GM21447 (cell line): Measurements from ENCODE around the gene GATA2.

ENCODE experiments used
- ATAC-seq: cut with Tn5 transposase; IDR thresholded peaks from one replicate; pipeline ENCODE4 v1.9.1; 2021; ENCODE audit not compliant: unreplicated experiment

Gene GATA2

GRCh38 chr3:128458746-128459460 is 34.1 kb downstream of the GATA2 start:
- ATAC-seq, result no peak

GRCh38 chr3:128457937-128458336 is 35.1 kb downstream of the GATA2 start:
- ATAC-seq, result no peak

- ATAC-seq, result no peak
Observed at GRCh38 chr3:128456776-128457715, 36.0 kb downstream of the GATA2 start.

GRCh38 chr3:128455786-128456748 is 36.9 kb downstream of the GATA2 start:
- no peak for ATAC-seq

- no peak for ATAC-seq
Observed at GRCh38 chr3:128455116-128455515, 37.9 kb downstream of the GATA2 start.

GRCh38 chr3:128454310-128454618 is 38.7 kb downstream of the GATA2 start:
- ATAC-seq, result no peak

- no peak for ATAC-seq
Observed at GRCh38 chr3:128453501-128454309, 39.3 kb downstream of the GATA2 start.

GRCh38 chr3:128452678-128453275 is 40.2 kb downstream of the GATA2 start:
- ATAC-seq, result no peak

GRCh38 chr3:128452120-128452519 is 40.9 kb downstream of the GATA2 start:
- ATAC-seq, result no peak

- no peak for ATAC-seq
Observed at GRCh38 chr3:128449111-128449638, 43.8 kb downstream of the GATA2 start.

- no peak for ATAC-seq
Observed at GRCh38 chr3:128448491-128448890, 44.5 kb downstream of the GATA2 start.

GRCh38 chr3:128447561-128448013 is 45.4 kb downstream of the GATA2 start:
- ATAC-seq, result no peak

GRCh38 chr3:128446821-128447220 is 46.2 kb downstream of the GATA2 start:
- ATAC-seq, result no peak

GRCh38 chr3:128445357-128445756 is 47.6 kb downstream of the GATA2 start:
- no peak for ATAC-seq

GRCh38 chr3:128443771-128444170 is 49.2 kb downstream of the GATA2 start:
- ATAC-seq, result no peak

GRCh38 chr3:128442949-128443348 is 50.1 kb downstream of the GATA2 start:
- ATAC-seq, result no peak

GRCh38 chr3:128442070-128442469 is 50.9 kb downstream of the GATA2 start:
- ATAC-seq, result no peak

- ATAC-seq, result no peak
Observed at GRCh38 chr3:128439226-128439625, 53.8 kb downstream of the GATA2 start.

GRCh38 chr3:128438488-128439072 is 54.4 kb downstream of the GATA2 start:
- ATAC-seq, result no peak
